ENCODE data around the gene TPGS1.

The TPGS1 gene

GRCh38 chr19:519449-519865 lies 12.2 kb downstream of the TPGS1 start:
- no peaks in the 10 kb centered on the region for H3K9me3 Mint-ChIP-seq
- no peak overlapping the region for H3K27ac Mint-ChIP-seq
- TF ChIP-seq CTCF (IDR thresholded peaks at IDR 0.05): no peak
- peaks cover 15% of the 10 kb centered on the region for H3K36me3 Mint-ChIP-seq (ENCODE audit: low read depth)
- H3K4me1 Mint-ChIP-seq: peaks cover 33% of the 10 kb centered on the region
- DNase-seq: no peak
- peaks cover 6% of the 10 kb centered on the region for H3K27me3 Mint-ChIP-seq (ENCODE audit: low read depth, poor library complexity)
- no peak overlapping the region for H3K4me3 Mint-ChIP-seq

DNA sequence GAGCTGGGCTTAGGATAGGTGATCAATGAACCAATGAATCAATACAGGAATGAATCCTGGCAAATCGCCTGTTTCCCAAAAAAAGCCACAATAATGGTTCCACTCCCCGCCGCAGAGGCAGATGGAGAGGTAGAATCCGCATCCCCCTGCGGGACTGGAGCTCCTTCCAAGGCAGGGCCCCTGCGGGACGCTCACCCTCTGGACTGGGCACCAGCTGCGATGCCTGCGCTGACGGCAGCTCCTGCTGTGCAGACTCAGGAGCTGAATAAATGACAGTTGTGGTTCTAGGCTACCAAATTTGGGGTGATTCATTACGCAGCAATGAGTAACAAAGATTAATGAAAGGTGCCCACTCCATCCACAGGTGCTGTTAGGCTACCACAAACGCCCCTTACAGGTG lies 15.4 kb downstream of the TPGS1 start:
- Mint-ChIP-seq H3K27me3 (ENCODE audit: low read depth, poor library complexity) (peaks cover 6% of the 10 kb centered on the region), H3K9me3 (no peaks in the 10 kb centered on the region), H3K4me1 (peaks cover 37% of the 10 kb centered on the region), H3K4me3 (no peak overlapping the region), H3K27ac (no peak overlapping the region), H3K36me3 (ENCODE audit: low read depth) (peaks cover 15% of the 10 kb centered on the region)
- no peak for TF ChIP-seq CTCF (IDR thresholded peaks at IDR 0.05)
- no peak for DNase-seq

DNA sequence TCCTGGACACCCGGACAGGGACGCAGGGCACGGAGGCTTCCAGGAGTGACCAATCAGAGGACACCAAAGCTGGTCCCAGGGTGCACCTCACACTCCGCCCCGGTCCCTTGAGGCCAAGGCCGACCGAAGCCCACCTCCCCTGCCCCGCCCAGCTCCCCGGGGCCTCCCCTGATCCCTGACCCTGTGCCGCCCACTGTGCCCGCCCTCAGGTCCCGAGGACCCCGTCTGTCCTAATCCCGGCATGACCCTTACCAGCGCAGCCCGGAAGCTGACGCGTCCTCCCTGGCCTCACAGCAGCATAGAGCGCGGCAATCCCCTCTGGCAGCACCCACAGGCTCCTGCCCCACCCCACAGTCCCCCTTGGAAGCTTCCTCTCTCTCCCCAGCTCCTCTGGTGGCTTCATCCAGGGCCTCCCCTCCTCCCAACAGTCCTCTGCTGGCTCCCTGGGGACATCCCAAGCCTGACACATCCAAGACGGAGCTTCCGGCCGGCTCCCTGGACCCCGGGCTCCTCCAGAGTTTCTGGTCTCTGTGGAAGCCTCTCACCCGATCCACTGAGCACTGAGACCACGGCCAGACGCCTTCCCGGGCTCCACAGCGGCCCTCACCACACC lies 16.9 kb downstream of the TPGS1 start:
- no peak for TF ChIP-seq CTCF (IDR thresholded peaks at IDR 0.05)
- DNase-seq: no peak
- H3K27me3 Mint-ChIP-seq (ENCODE audit: low read depth, poor library complexity): peaks cover 6% of the 10 kb centered on the region
- peaks cover 46% of the 10 kb centered on the region for H3K4me1 Mint-ChIP-seq
- H3K4me3 Mint-ChIP-seq: no peak overlapping the region
- H3K27ac Mint-ChIP-seq: no peak overlapping the region
- no peaks in the 10 kb centered on the region for H3K9me3 Mint-ChIP-seq
- peaks cover 15% of the 10 kb centered on the region for H3K36me3 Mint-ChIP-seq (ENCODE audit: low read depth)

DNA sequence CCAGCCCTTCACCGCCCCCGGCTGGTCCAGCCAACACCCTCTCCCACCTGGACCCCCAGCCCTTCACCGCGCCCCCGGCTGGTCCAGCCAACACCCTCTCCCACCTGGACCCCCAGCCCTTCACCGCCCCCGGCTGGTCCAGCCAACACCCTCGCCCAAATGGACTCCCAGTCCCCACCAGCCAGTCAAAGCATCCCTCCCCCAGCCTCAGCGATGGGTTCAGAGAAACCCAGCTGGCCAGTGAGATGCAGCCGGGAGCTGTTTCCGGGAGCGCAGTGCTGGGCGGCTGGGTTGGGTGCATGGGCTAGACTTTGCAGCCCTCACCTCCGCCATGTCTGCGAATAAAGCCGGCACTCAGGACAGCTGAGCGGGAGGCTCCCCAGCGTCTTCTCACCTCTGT lies 17.7 kb downstream of the TPGS1 start:
- Mint-ChIP-seq H3K9me3 (no peaks in the 10 kb centered on the region), H3K27ac (no peak overlapping the region), H3K4me3 (no peak overlapping the region), H3K27me3 (ENCODE audit: low read depth, poor library complexity) (peaks cover 6% of the 10 kb centered on the region), H3K4me1 (peaks cover 48% of the 10 kb centered on the region), H3K36me3 (ENCODE audit: low read depth) (peaks cover 11% of the 10 kb centered on the region)
- no peak for TF ChIP-seq CTCF (IDR thresholded peaks at IDR 0.05)
- no peak for DNase-seq

DNA sequence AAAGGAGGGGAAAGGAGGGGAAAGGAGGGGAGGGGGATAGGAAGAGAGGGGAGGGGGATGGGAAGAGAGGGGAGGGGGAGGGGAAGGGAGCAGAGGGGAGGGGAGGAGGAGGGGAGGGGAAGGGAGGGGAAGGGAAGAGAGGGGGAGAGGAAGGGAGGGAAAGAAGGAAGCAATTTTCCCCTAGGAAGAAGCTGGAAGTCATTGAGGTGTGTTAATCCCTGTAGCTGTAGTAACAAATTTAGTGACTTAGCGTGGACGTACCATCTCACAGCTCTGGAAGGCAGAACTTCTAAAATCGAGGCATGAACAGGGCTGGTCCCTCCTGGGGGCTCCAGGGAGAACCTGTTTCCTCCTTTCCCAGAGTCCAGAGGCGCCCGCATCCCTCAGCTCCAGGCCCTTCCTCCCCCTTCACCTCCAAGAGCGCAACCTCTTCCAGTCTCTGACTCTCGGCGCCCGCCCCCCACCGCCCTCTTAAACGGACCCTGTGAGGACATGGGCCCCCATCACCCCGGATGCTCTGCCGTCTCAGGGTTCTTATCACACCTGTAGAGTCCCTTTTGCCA lies 18.6 kb downstream of the TPGS1 start:
- Mint-ChIP-seq H3K9me3 (no peaks in the 10 kb centered on the region), H3K4me3 (no peak overlapping the region), H3K4me1 (peaks cover 51% of the 10 kb centered on the region), H3K36me3 (ENCODE audit: low read depth) (peaks cover 7% of the 10 kb centered on the region), H3K27me3 (ENCODE audit: low read depth, poor library complexity) (peaks cover 6% of the 10 kb centered on the region), H3K27ac (peak overlapping the region; percentile 16)
- DNase-seq: no peak
- no peak for TF ChIP-seq CTCF (IDR thresholded peaks at IDR 0.05)
